HepG2 (cell line): ENCODE results near the gene UPB1. TPM values are rescaled to one million over a fixed set of nuclear protein-coding genes. Genes with fewer than 3 reads are reported as not detected.

Experiments
- AGO1 ChIP-seq: fragments of 200-400 bp; formaldehyde crosslinking; IDR thresholded peaks from 2 replicates; pipeline ENCODE4 v1.6.1; 2017; ENCODE audit warnings: mild to moderate bottlenecking, low read depth, low read length, moderate library complexity; ENCODE audit not compliant: poor library complexity, severe bottlenecking
- AGO2 ChIP-seq: fragments of 200-400 bp; formaldehyde crosslinking; optimal IDR thresholded peaks from 2 replicates; pipeline ENCODE3; 2017; ENCODE audit warnings: mild to moderate bottlenecking, low read depth, low read length, moderate library complexity
- ATAD3A ChIP-seq: sonication (generic); formaldehyde crosslinking; IDR thresholded peaks from 2 replicates; pipeline ENCODE4 v1.4.0; 2020; ENCODE audit warnings: missing genetic modification reagents
- GABPB1 ChIP-seq: IDR thresholded peaks from 2 replicates; pipeline ENCODE4 v1.6.1; 2016; ENCODE audit warnings: mild to moderate bottlenecking, missing genetic modification reagents, moderate library complexity, missing compliant biosample characterization
- HHEX ChIP-seq: IDR thresholded peaks from 2 replicates; pipeline ENCODE4 v1.6.1; 2016; ENCODE audit warnings: control low read depth
- KAT8 ChIP-seq: IDR thresholded peaks from 2 replicates; pipeline ENCODE4 v1.6.1; 2016; ENCODE audit warnings: missing genetic modification reagents, missing compliant biosample characterization
- LCORL ChIP-seq, 2 experiments: fragments of 450-650 bp in 1 of 2; sonication (generic) in 1 of 2; formaldehyde crosslinking in 1 of 2; IDR thresholded peaks; 2 replicates each; pipeline versions ENCODE4 v1.5.0 to v1.6.1; 2017 to 2020; ENCODE audit warnings: antibody characterized with exemption in 1 of 2, missing genetic modification reagents in 1 of 2
- MAFF ChIP-seq: IDR thresholded peaks from 2 replicates; pipeline ENCODE4 v1.6.1; 2011; ENCODE audit warnings: low read depth, low read length, improper control_type of control experiment
- MIER2 ChIP-seq: IDR thresholded peaks from 2 replicates; pipeline ENCODE4 v1.6.1; 2016; ENCODE audit warnings: missing biosample characterization, missing genetic modification reagents
- MYC ChIP-seq: sonication (generic); formaldehyde crosslinking; IDR thresholded peaks from 2 replicates; pipeline ENCODE4 v1.9.0; 2021; ENCODE audit warnings: missing genetic modification reagents, borderline replicate concordance
- NFE2L1 ChIP-seq: sonication (generic); formaldehyde crosslinking; IDR thresholded peaks from 2 replicates; pipeline ENCODE4 v1.4.0; 2020; ENCODE audit warnings: missing genetic modification reagents, mild to moderate bottlenecking, borderline replicate concordance
- NFIC ChIP-seq: IDR thresholded peaks from 2 replicates; pipeline ENCODE4 v1.6.1; 2012; ENCODE audit warnings: mild to moderate bottlenecking, low read length, inconsistent platforms
- PBX3 ChIP-seq: sonication (generic); formaldehyde crosslinking; IDR thresholded peaks from 2 replicates; pipeline ENCODE4 v1.8.1; 2023; ENCODE audit warnings: missing genetic modification reagents, inconsistent platforms, borderline replicate concordance
- REL ChIP-seq: sonication (generic); formaldehyde crosslinking; conservative IDR thresholded peaks from 2 replicates; pipeline ENCODE4 v1.8.0; 2022; ENCODE audit warnings: mild to moderate bottlenecking, missing genetic modification reagents, moderate library complexity
- SALL1 ChIP-seq: sonication (generic); formaldehyde crosslinking; IDR thresholded peaks from 2 replicates; pipeline ENCODE4 v1.8.0; 2022; ENCODE audit warnings: mild to moderate bottlenecking, missing genetic modification reagents
- TEF ChIP-seq: sonication (generic); formaldehyde crosslinking; IDR thresholded peaks from 2 replicates; pipeline ENCODE4 v1.5.0; 2020; ENCODE audit warnings: missing genetic modification reagents
- ZBTB43 ChIP-seq: sonication (generic); formaldehyde crosslinking; conservative IDR thresholded peaks from 2 replicates; pipeline ENCODE4 v1.4.0; 2020; ENCODE audit warnings: missing genetic modification reagents
- ZHX1 ChIP-seq: sonication (generic); formaldehyde crosslinking; IDR thresholded peaks from 2 replicates; pipeline ENCODE4 v1.8.1; 2022; ENCODE audit warnings: low read depth, mild to moderate bottlenecking, missing genetic modification reagents
- ZNF577 ChIP-seq: sonication (generic); formaldehyde crosslinking; IDR thresholded peaks from 2 replicates; pipeline ENCODE4 v1.4.0; 2020; ENCODE audit warnings: mild to moderate bottlenecking, low read depth, missing genetic modification reagents, borderline replicate concordance
- ZNF589 ChIP-seq: sonication (generic); formaldehyde crosslinking; conservative IDR thresholded peaks from 2 replicates; pipeline ENCODE4 v1.8.0; 2022; ENCODE audit warnings: mild to moderate bottlenecking, moderate library complexity, missing genetic modification reagents
- ZNF615 ChIP-seq: sonication (generic); formaldehyde crosslinking; IDR thresholded peaks from 2 replicates; pipeline ENCODE4 v1.5.0; 2020; ENCODE audit warnings: mild to moderate bottlenecking, missing genetic modification reagents, borderline replicate concordance
- ZNF7 ChIP-seq: IDR thresholded peaks from 2 replicates; pipeline ENCODE4 v1.6.1; 2016; ENCODE audit warnings: missing biosample characterization, missing genetic modification reagents
- ZNF713 ChIP-seq: sonication (generic); formaldehyde crosslinking; IDR thresholded peaks from 2 replicates; pipeline ENCODE4 v1.4.0; 2020; ENCODE audit warnings: mild to moderate bottlenecking, missing genetic modification reagents
- ZNF720 ChIP-seq: sonication (generic); formaldehyde crosslinking; IDR thresholded peaks from 2 replicates; pipeline ENCODE4 v1.4.0; 2020; ENCODE audit warnings: missing genetic modification reagents
- ZNF770 ChIP-seq: sonication (generic); formaldehyde crosslinking; IDR thresholded peaks from 2 replicates; pipeline ENCODE4 v1.5.0; 2020; ENCODE audit warnings: mild to moderate bottlenecking, missing genetic modification reagents
- polyA plus RNA-seq, 8 experiments: library from polyadenylated mRNA; depleted of rRNA in 3 of 8; stranded (reverse) in 7 of 8; unstranded in 1 of 8; fragments of >200 nt; fragmentation: Illumina TruSeq in 4 of 8; extraction: Trizol in 4 of 8; gene quantifications; 2 replicates each; pipeline versions ENCODE4 v1.2.1 to v1.2.3, GENCODE V29; 2011 to 2016; ENCODE audit warnings: low read depth in 4 of 8, missing spikeins in 1 of 8, mixed read lengths in 1 of 8; ENCODE audit not compliant: insufficient read depth in 1 of 8
- total RNA-seq, 5 experiments: library from RNA; depleted of rRNA; stranded (reverse); fragments of >200 nt; fragmentation: Illumina TruSeq; extraction: Trizol; gene quantifications; 2 replicates each; pipeline ENCODE4 v1.2.3, GENCODE V29; 2016; ENCODE audit warnings: low read depth in 1 of 5

Gene UPB1
- total and polyA plus RNA-seq, 2 of the 13 experiments (the other 11 are each of a cell fraction or from before 2014, with no cell fraction given), result 0.38 to 1.2 TPM

GRCh38 chr22:24565077-24565476 is 69.9 kb downstream of the UPB1 start (continued):
- TF ChIP-seq PBX3 (CRISPR knock-in tag) (no peak), ZNF615 (CRISPR knock-in tag) (no peak), ZNF720 (CRISPR knock-in tag) (no peak), AGO2 (no peak), ZNF7 (CRISPR knock-in tag) (no peak), ATAD3A (CRISPR knock-in tag) (no peak), NFE2L1 (CRISPR knock-in tag) (no peak), ZBTB43 (no peak), AGO1 (no peak), REL (CRISPR knock-in tag) (no peak), GABPB1 (CRISPR knock-in tag) (no peak), ZNF713 (no peak), KAT8 (CRISPR knock-in tag) (no peak), TEF (CRISPR knock-in tag) (no peak), ZHX1 (CRISPR knock-in tag) (no peak), HHEX (CRISPR knock-in tag) (no peak), ZNF577 (CRISPR knock-in tag) (no peak), ZNF589 (CRISPR knock-in tag) (no peak), ZNF770 (peak; percentile 78), LCORL (IDR thresholded peaks at IDR 0.05) (no peak), LCORL (CRISPR knock-in tag; IDR thresholded peaks at IDR 0.05) (no peak), MYC (no peak), SALL1 (no peak), MIER2 (CRISPR knock-in tag) (no peak), MAFF (no peak), NFIC (no peak)
